Measurements from ENCODE around the gene GPR39. TPM values are rescaled to one million over a fixed set of nuclear protein-coding genes. Genes with fewer than 3 reads are reported as not detected.

GPR39 gene
- total RNA-seq, 6 experiments from 2014 or later = 2.2 to 3.0 (median 2.5) TPM

- H3K27ac Mint-ChIP-seq = no peak overlapping the region
- peaks cover 2% of the 10 kb centered on the region; the same call in 1 of the 2 replicates for H3K27me3 Mint-ChIP-seq (ENCODE audit: insufficient read depth)
- no peak for TF ChIP-seq CTCF (IDR thresholded peaks at IDR 0.05)
- no peak overlapping the region for H3K4me3 Mint-ChIP-seq
- no peaks in the 10 kb centered on the region for H3K4me1 Mint-ChIP-seq (ENCODE audit: low read depth)
- no peak for DNase-seq
- no peaks in the 10 kb centered on the region for H3K36me3 Mint-ChIP-seq (ENCODE audit: low read depth)
- no peaks in the 10 kb centered on the region for H3K9me3 Mint-ChIP-seq
Measured at GRCh38 chr2:132611719-132612118, 195.1 kb downstream of the GPR39 start.

GRCh38 chr2:132615329-132616085, 198.9 kb downstream of the GPR39 start:
- no peak for DNase-seq
- no peak for TF ChIP-seq CTCF (IDR thresholded peaks at IDR 0.05)
- H3K36me3 Mint-ChIP-seq (ENCODE audit: low read depth) = no peaks in the 10 kb centered on the region
- no peak overlapping the region for H3K27ac Mint-ChIP-seq
- peaks cover 10% of the 10 kb centered on the region for H3K4me1 Mint-ChIP-seq (ENCODE audit: low read depth)
- no peaks in the 10 kb centered on the region; the same call in 1 of the 2 replicates for H3K9me3 Mint-ChIP-seq
- H3K4me3 Mint-ChIP-seq = no peak overlapping the region
- peaks cover 4% of the 10 kb centered on the region for H3K27me3 Mint-ChIP-seq (ENCODE audit: insufficient read depth)

- no peak for DNase-seq
- H3K27ac Mint-ChIP-seq = no peak overlapping the region
- no peak for TF ChIP-seq CTCF (IDR thresholded peaks at IDR 0.05)
- no peaks in the 10 kb centered on the region for H3K36me3 Mint-ChIP-seq (ENCODE audit: low read depth)
- H3K4me3 Mint-ChIP-seq = no peak overlapping the region
- H3K4me1 Mint-ChIP-seq (ENCODE audit: low read depth) = peaks cover 13% of the 10 kb centered on the region
- no peaks in the 10 kb centered on the region; the same call in 1 of the 2 replicates for H3K9me3 Mint-ChIP-seq
- peaks cover 4% of the 10 kb centered on the region for H3K27me3 Mint-ChIP-seq (ENCODE audit: insufficient read depth)
Measured at GRCh38 chr2:132617989-132618388, 201.4 kb downstream of the GPR39 start.

- H3K9me3 Mint-ChIP-seq = no peaks in the 10 kb centered on the region; the same call in 1 of the 2 replicates
- H3K27me3 Mint-ChIP-seq (ENCODE audit: insufficient read depth) = peaks cover 4% of the 10 kb centered on the region
- DNase-seq = no peak
- no peak overlapping the region for H3K4me3 Mint-ChIP-seq
- peaks cover 21% of the 10 kb centered on the region for H3K4me1 Mint-ChIP-seq (ENCODE audit: low read depth)
- H3K36me3 Mint-ChIP-seq (ENCODE audit: low read depth) = no peaks in the 10 kb centered on the region
- TF ChIP-seq CTCF (IDR thresholded peaks at IDR 0.05) = no peak
- H3K27ac Mint-ChIP-seq = no peak overlapping the region
Measured at GRCh38 chr2:132618734-132619133, 202.1 kb downstream of the GPR39 start.

GRCh38 chr2:132620115-132620514, 203.5 kb downstream of the GPR39 start:
- peak; percentile 25 for DNase-seq
- no peak for TF ChIP-seq CTCF (IDR thresholded peaks at IDR 0.05)
- H3K9me3 Mint-ChIP-seq = no peaks in the 10 kb centered on the region; the same call in 1 of the 2 replicates
- peak overlapping the region; percentile 7; the same call in 1 of the 2 replicates for H3K4me3 Mint-ChIP-seq
- H3K27ac Mint-ChIP-seq = peak overlapping the region; percentile 19; the same call in 1 of the 2 replicates
- peaks cover 1% of the 10 kb centered on the region for H3K27me3 Mint-ChIP-seq (ENCODE audit: insufficient read depth)
- H3K36me3 Mint-ChIP-seq (ENCODE audit: low read depth) = no peaks in the 10 kb centered on the region
- peaks cover 32% of the 10 kb centered on the region for H3K4me1 Mint-ChIP-seq (ENCODE audit: low read depth)

Data from HFFc6 (cell line).